ENCODE results near the gene FAM98C. TPM values are rescaled to one million over a fixed set of nuclear protein-coding genes. Genes with fewer than 3 reads are reported as not detected.

Gene FAM98C
- total RNA-seq, 4 donors from 2014 or later, result 24.9 to 69.0 (median 50.3) TPM

- TF ChIP-seq EP300 (IDR thresholded peaks at IDR 0.05), result no peak
- TF ChIP-seq CTCF (IDR thresholded peaks at IDR 0.05), result no peak
- no peak for TF ChIP-seq POLR2A (IDR thresholded peaks at IDR 0.05)
- no peaks in the 10 kb centered on the region for H3K27me3 ChIP-seq
- H3K4me1 ChIP-seq, result no peaks in the 10 kb centered on the region
- no peak for DNase-seq (ENCODE audit: low spot score in 2 of 2)
- H3K9me3 ChIP-seq, result no peaks in the 10 kb centered on the region
- no peaks in the 10 kb centered on the region for H3K36me3 ChIP-seq
- no peak overlapping the region for H3K4me3 ChIP-seq
- 60 to 73% methylated on average over 5 of the region's 5 CpGs for WGBS, 2 donors
- H3K27ac ChIP-seq, result no peak overlapping the region
Observed at GRCh38 chr19:38457202-38457601, 54.3 kb downstream of the FAM98C start.

- no peaks in the 10 kb centered on the region for H3K4me1 ChIP-seq
- 87 to 92% methylated on average over 15 of the region's 15 CpGs for WGBS, 2 donors
- no peak overlapping the region for H3K4me3 ChIP-seq
- no peaks in the 10 kb centered on the region for H3K36me3 ChIP-seq
- no peaks in the 10 kb centered on the region for H3K9me3 ChIP-seq
- H3K27ac ChIP-seq, result no peak overlapping the region
- no peak for DNase-seq (ENCODE audit: low spot score in 2 of 2)
- TF ChIP-seq POLR2A (IDR thresholded peaks at IDR 0.05), result no peak
- no peak for TF ChIP-seq CTCF (IDR thresholded peaks at IDR 0.05)
- no peak for TF ChIP-seq EP300 (IDR thresholded peaks at IDR 0.05)
- no peaks in the 10 kb centered on the region for H3K27me3 ChIP-seq
Observed at GRCh38 chr19:38457690-38458405, 55.0 kb downstream of the FAM98C start.

Other genes with a start within 250 kb of the FAM98C start
- not detected for gene DPF1, start 178.9 kb upstream of the FAM98C start, total RNA-seq
- 100 to 1,000 TPM in 1 of 4 donors, 10 to 100 TPM in 3; 86.1 to 179 (median 95.3) TPM for gene PPP1R14A, start 146.7 kb upstream of the FAM98C start, total RNA-seq
- gene SPINT2, start 138.5 kb upstream of the FAM98C start, total RNA-seq, result 10 to 100 TPM; 39.0 to 79.1 (median 45.5) TPM
- 100 to 1,000 TPM in 3 of 4 donors, 10 to 100 TPM in 1; 76.8 to 627 (median 335) TPM for gene C19orf33, start 98.8 kb upstream of the FAM98C start, total RNA-seq
- 10 to 100 TPM; 30.8 to 57.3 (median 46.0) TPM for gene YIF1B, start 87.1 kb upstream of the FAM98C start, total RNA-seq
- 1 to 10 TPM; 2.6 to 5.4 (median 3.3) TPM for gene KCNK6, start 83.2 kb upstream of the FAM98C start, total RNA-seq
- 10 to 100 TPM in 1 of 4 donors, 1 to 10 TPM in 3; 3.3 to 10.2 (median 6.2) TPM for gene CATSPERG, start 67.3 kb upstream of the FAM98C start, total RNA-seq
- gene PSMD8, start 28.5 kb upstream of the FAM98C start, total RNA-seq, result 100 to 1,000 TPM; 124 to 192 (median 174) TPM
- gene GGN, start 15.1 kb upstream of the FAM98C start, total RNA-seq, result not detected
- under 1 TPM in 3 of 4 donors, not detected in 1; under 0.01 to 0.60 (median 0.21) TPM for gene SPRED3, start 14.4 kb upstream of the FAM98C start, total RNA-seq
- gene RASGRP4, start 23.1 kb downstream of the FAM98C start, total RNA-seq, result 10 to 100 TPM in 1 of 4 donors, 1 to 10 TPM in 3; 3.1 to 11.7 (median 5.3) TPM
- 10 to 100 TPM in 2 of 4 donors, 1 to 10 TPM in 2; 5.7 to 18.1 (median 12.0) TPM for gene RYR1, start 30.6 kb downstream of the FAM98C start, total RNA-seq
- gene MAP4K1, start 214.9 kb downstream of the FAM98C start, total RNA-seq, result 10 to 100 TPM in 1 of 4 donors, 1 to 10 TPM in 3; 2.5 to 10.0 (median 8.8) TPM
- gene EIF3K, start 216.1 kb downstream of the FAM98C start, total RNA-seq, result 100 to 1,000 TPM; 326 to 534 (median 466) TPM
- 100 to 1,000 TPM; 342 to 463 (median 382) TPM for gene ACTN4, start 244.6 kb downstream of the FAM98C start, total RNA-seq